Gastrocnemius medialis (tissue), 4 donors: ENCODE data around the gene PRDM10. TPM values are rescaled to one million over a fixed set of nuclear protein-coding genes. Genes with fewer than 3 reads are reported as not detected.

Experiments used
- ATAC-seq, 2 donors: fragments of 150-250 bp; one replicate each; pipeline ENCODE4 v1.9.1; 2016
- DNase-seq, 2 donors: peaks; one replicate each; pipeline ENCODE4 v3.0.0-alpha.2; 2019
- H3K27ac ChIP-seq, 4 donors: fragments of 200-600 bp; sonication (generic); 1 replicate in 1 of 4; 2 replicates in 3 of 4; pipeline ENCODE4 v1.5.1; 2016 to 2018; ENCODE audit warnings: mild to moderate bottlenecking in 2 of 4, moderate library complexity in 1 of 4
- H3K27me3 ChIP-seq, 3 donors: fragments of 200-600 bp; sonication (generic) in 2 of 3; 1 replicate in 1 of 3; 2 replicates in 2 of 3; pipeline versions ENCODE4 v1.5.1 to v1.6.0; 2016 to 2019; ENCODE audit warnings: mild to moderate bottlenecking in 1 of 3, moderate library complexity in 1 of 3
- H3K36me3 ChIP-seq, 2 donors: fragments of 200-600 bp; sonication (generic) in 1 of 2; one replicate each; pipeline ENCODE4 v1.5.1; 2017 to 2018
- H3K4me1 ChIP-seq, 2 donors: fragments of 200-600 bp; sonication (generic) in 1 of 2; one replicate each; pipeline ENCODE4 v1.5.1; 2016 to 2017; ENCODE audit warnings: mild to moderate bottlenecking in 2 of 2
- H3K4me3 ChIP-seq, 4 donors: fragments of 200-600 bp; sonication (generic) in 3 of 4; 1 replicate in 1 of 4; 2 replicates in 3 of 4; pipeline ENCODE4 v1.5.1; 2016 to 2019; ENCODE audit warnings: mild to moderate bottlenecking in 2 of 4
- H3K9me3 ChIP-seq, 3 donors: fragments of 200-600 bp; sonication (generic) in 2 of 3; 1 replicate in 1 of 3; 2 replicates in 2 of 3; pipeline ENCODE4 v1.5.1; 2016 to 2019
- CTCF ChIP-seq, 5 experiments: fragments of 450-650 bp in 3 of 5; fragments of 200-600 bp in 2 of 5; sonication (generic) in 2 of 5; IDR thresholded peaks in 4 of 5; conservative IDR thresholded peaks in 1 of 5; 1 replicate in 4 of 5; 2 replicates in 1 of 5; pipeline ENCODE4 v1.5.1; 2016 to 2019; ENCODE audit warnings: antibody characterized with exemption in 5 of 5, mild to moderate bottlenecking in 3 of 5, moderate library complexity in 3 of 5
- POLR2A ChIP-seq, 2 donors: fragments of 450-650 bp; IDR thresholded peaks; one replicate each; pipeline ENCODE4 v1.6.1; 2017; ENCODE audit warnings: antibody characterized with exemption in 2 of 2, mild to moderate bottlenecking in 2 of 2, moderate library complexity in 2 of 2
- in situ Hi-C, 4 donors: fragments of 200-750 bp; cut with MboI; loops; one replicate each; pipeline versions ENCODE4 v1.15.0 to v1.8.0; 2017; ENCODE audit warnings: low sequenced_read_pairs in 4 of 4
- intact Hi-C: fragments of 100-400 bp; cut with DNase I; formaldehyde crosslinking; loops from one replicate; pipeline ENCODE4 v1.15.1; 2023; ENCODE audit warnings: low total_unique reads
- total RNA-seq, 4 donors: library from RNA; depleted of rRNA; stranded (reverse); fragments of >200 nt; gene quantifications; one replicate each; pipeline versions ENCODE4 v1.1.0 to v1.2.3, GENCODE V29; 2016

PRDM10 gene
- total RNA-seq, 4 donors from 2014 or later, result 3.3 to 10.9 (median 9.0) TPM

- intact Hi-C loops (no loop called here), in situ Hi-C loops (no loop called here)
- DNase-seq, result no peak
- Histone ChIP-seq H3K4me3 (no peak overlapping the region), H3K27ac (no peak overlapping the region), H3K27me3 (no peaks in the 10 kb centered on the region), H3K4me1 (no peaks in the 10 kb centered on the region), H3K36me3 (peaks cover 0 to 81% of the 10 kb centered on the region in 2 donors), H3K9me3 (no peaks in the 10 kb centered on the region)
- TF ChIP-seq POLR2A (IDR thresholded peaks at IDR 0.05) (no peak), CTCF (IDR thresholded peaks at IDR 0.05 in 4 of 5, conservative IDR thresholded peaks at IDR 0.05 in 1 of 5) (no peak)
- no peak for ATAC-seq
Observed at GRCh38 chr11:129865701-129866100, 136.9 kb downstream of the PRDM10 start.

GRCh38 chr11:129864811-129865210 lies 137.8 kb downstream of the PRDM10 start:
- ATAC-seq, result no peak
- Histone ChIP-seq H3K9me3 (no peaks in the 10 kb centered on the region), H3K4me3 (no peak overlapping the region), H3K4me1 (no peaks in the 10 kb centered on the region), H3K36me3 (peaks cover 0 to 81% of the 10 kb centered on the region in 2 donors), H3K27ac (no peak overlapping the region), H3K27me3 (no peaks in the 10 kb centered on the region)
- in situ Hi-C loops (no loop called here), intact Hi-C loops (no loop called here)
- TF ChIP-seq POLR2A (IDR thresholded peaks at IDR 0.05), result no peak
- TF ChIP-seq CTCF (IDR thresholded peaks at IDR 0.05 in 4 of 5, conservative IDR thresholded peaks at IDR 0.05 in 1 of 5), result no peak
- no peak for DNase-seq

- in situ Hi-C loops (no loop called here), intact Hi-C loops (no loop called here)
- peaks cover 0 to 72% of the 10 kb centered on the region in 2 donors for H3K36me3 ChIP-seq
- H3K27ac ChIP-seq, result no peak overlapping the region
- H3K4me3 ChIP-seq, result no peak overlapping the region
- TF ChIP-seq POLR2A (IDR thresholded peaks at IDR 0.05), result no peak
- TF ChIP-seq CTCF (IDR thresholded peaks at IDR 0.05 in 4 of 5, conservative IDR thresholded peaks at IDR 0.05 in 1 of 5), result no peak
- DNase-seq (no peak), ATAC-seq (peak in 1 of 2 donors; percentile 65)
- H3K27me3 ChIP-seq, result no peaks in the 10 kb centered on the region
- H3K4me1 ChIP-seq, result no peaks in the 10 kb centered on the region
- no peaks in the 10 kb centered on the region for H3K9me3 ChIP-seq
Observed at GRCh38 chr11:129861702-129862522, 140.7 kb downstream of the PRDM10 start.

- H3K9me3 ChIP-seq, result no peaks in the 10 kb centered on the region
- TF ChIP-seq CTCF (IDR thresholded peaks at IDR 0.05 in 4 of 5, conservative IDR thresholded peaks at IDR 0.05 in 1 of 5), result no peak
- no peak for TF ChIP-seq POLR2A (IDR thresholded peaks at IDR 0.05)
- ATAC-seq, result no peak
- H3K4me3 ChIP-seq, result no peak overlapping the region
- H3K27me3 ChIP-seq, result no peaks in the 10 kb centered on the region
- peaks cover 0 to 29% of the 10 kb centered on the region in 2 donors for H3K36me3 ChIP-seq
- no peak for DNase-seq
- no peaks in the 10 kb centered on the region for H3K4me1 ChIP-seq
- H3K27ac ChIP-seq, result no peak overlapping the region
- in situ Hi-C loops (no loop called here), intact Hi-C loops (no loop called here)
Observed at GRCh38 chr11:129856036-129856435, 146.6 kb downstream of the PRDM10 start.
